GM21423 (cell line): ENCODE data around the gene KHDC3L.
"Not testable (repeated sequence)": the region's sequence is repeated elsewhere in the genome, so short reads cannot be mapped to it uniquely, and the experiment has no call there.

ENCODE experiments used
- ATAC-seq: cut with Tn5 transposase; IDR thresholded peaks from one replicate; pipeline ENCODE4 v1.9.1; 2021; ENCODE audit warnings: mild to moderate bottlenecking, moderate library complexity; ENCODE audit not compliant: unreplicated experiment

KHDC3L gene

GRCh38 chr6:73369157-73369556 lies 6.7 kb downstream of the KHDC3L start:
- ATAC-seq = no peak

GRCh38 chr6:73369563-73369962 lies 7.1 kb downstream of the KHDC3L start, which contains the start of gene OOEP:
Gene OOEP (minus strand): TSS chr6:73369897. CDS start chr6:73369792, 105 bp downstream.
- ATAC-seq = no peak

DNA sequence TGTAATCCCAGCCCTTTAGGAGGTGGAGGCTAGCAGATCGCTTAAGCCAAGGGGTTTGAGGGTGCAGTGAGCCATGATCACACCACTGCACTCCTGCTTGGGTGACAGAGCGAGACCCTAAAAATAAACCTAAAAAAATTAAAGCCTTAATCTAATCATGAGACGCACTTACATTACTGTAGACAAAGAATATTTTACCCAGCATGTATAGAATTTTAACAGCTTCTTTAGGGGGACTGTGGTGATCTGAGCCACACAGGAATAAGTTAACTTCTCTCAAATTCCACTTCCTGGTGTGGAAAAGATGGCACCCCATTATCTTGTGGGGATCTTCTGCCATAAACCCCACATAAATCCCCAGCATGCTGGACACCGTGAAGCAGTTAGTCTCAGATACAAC lies 9.5 kb downstream of the KHDC3L start:
- no peak for ATAC-seq

DNA sequence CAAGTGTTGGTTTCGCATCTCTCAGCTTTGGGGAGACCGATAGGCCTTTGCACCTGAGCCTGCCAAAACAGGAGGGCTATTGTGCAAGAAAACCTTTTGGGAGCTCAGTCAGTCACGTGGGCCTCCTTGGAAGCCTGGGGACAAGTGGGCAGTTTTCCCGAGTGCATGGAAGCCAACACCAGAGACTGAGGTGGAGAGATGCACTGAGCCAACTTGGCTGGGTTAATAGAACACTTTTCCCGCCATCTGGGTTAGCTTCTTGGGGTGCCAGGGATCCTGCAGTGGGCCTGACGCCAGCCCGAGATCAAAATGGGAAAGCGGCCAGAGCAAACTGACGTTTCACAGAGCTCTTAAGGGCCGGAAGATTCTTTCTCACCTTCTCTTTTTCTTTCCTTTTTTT lies 10.1 kb downstream of the KHDC3L start:
- no peak for ATAC-seq

- no peak for ATAC-seq
Observed at GRCh38 chr6:73375216-73375615, 12.8 kb downstream of the KHDC3L start.

DNA sequence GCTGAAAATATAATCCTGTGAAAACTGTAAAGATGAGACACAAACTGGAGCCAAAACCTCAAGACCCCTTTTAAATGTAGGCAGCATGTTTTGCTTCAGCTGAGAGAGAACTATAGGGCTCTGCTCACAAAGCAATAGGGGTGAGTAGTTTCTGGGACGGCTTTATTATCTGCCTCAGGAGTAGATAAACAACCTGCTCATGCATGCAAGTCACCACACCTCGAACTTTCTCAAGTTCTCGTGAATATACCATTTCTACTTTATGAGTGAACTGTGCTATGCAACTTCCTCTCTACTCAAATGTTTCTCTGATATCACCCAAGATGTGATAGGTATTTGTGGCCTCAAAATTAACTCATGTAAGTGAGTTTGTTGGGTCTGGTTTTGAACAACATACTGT lies 14.8 kb downstream of the KHDC3L start:
- no peak for ATAC-seq

DNA sequence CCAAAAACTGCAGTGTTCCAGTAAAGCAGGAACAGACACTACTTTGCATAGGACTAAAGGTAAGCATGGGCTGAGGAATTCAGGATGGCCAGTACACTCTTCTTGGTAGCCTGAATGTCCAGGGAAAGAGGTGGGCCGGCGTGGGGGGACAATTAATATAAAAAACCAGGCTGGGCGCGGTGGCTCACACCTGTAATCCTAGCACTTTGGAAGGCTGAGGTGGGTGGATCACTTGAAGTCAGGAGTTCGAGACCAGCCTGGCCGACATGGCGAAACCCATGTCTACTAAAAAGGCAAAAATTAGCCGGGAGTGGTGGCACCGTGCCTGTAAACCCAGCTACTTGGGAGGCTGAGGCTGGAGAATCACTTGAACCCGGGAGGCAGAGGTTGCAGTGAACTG lies 19.1 kb downstream of the KHDC3L start:
- ATAC-seq = not testable (repeated sequence)

DNA sequence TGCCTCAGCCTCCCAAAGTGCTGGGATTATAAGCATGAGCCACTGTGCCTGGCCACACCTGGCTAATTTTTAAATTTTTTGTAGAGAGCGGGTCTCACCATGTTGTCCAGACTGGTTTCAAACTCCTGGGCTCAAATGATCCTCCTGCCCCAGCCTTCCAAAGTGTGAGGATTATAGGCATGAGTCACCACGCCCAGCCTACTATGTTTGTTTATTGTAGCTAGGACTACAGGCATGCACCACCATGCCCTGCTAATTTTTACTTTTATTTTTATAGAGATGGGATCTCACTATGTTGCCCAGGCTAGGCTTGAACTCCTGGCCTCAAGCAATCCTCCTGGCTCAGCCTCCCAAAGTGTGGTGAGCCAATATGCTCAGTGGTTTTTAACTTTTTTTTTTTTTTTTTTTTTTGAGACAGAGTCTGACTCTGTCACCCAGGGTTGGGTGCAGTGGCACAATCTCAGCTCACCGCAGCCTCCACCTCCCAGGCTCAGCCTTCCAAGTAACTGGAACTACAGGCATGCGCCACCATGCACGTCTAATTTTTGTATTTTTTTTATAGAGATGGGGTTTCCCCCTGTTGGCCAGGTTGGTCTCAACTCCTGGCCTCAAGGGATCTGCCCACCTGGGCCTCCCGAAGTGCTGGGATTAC lies 20.1 kb downstream of the KHDC3L start:
- no peak for ATAC-seq

- peak; percentile 10 for ATAC-seq
Observed at GRCh38 chr6:73388433-73388799, 26.0 kb downstream of the KHDC3L start.

- peak; percentile 90 for ATAC-seq
Observed at GRCh38 chr6:73388800-73389512, 26.5 kb downstream of the KHDC3L start.

DNA sequence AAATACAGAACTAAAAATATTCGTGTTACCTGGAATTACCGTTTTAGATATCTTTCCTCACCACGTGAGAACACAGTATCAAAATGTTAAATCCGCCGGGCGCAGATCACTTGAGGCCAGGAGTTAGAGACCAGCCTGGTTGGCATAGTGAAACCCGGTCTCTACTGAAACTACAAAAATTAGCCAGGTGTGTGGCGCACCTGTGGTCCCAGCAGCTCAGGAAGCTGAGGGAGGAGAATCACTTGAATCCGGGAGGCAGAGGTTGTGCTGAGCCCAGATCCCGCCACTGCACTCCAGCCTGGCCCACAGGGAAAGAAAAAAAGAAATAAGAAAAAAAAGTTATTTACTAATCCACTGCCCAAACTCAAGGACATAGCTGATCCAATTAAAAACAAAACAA lies 27.4 kb downstream of the KHDC3L start:
- no peak for ATAC-seq

GRCh38 chr6:73391675-73392074 lies 29.2 kb downstream of the KHDC3L start:
- ATAC-seq = no peak

- ATAC-seq = not testable (repeated sequence)
Observed at GRCh38 chr6:73392188-73392587, 29.7 kb downstream of the KHDC3L start.

DNA sequence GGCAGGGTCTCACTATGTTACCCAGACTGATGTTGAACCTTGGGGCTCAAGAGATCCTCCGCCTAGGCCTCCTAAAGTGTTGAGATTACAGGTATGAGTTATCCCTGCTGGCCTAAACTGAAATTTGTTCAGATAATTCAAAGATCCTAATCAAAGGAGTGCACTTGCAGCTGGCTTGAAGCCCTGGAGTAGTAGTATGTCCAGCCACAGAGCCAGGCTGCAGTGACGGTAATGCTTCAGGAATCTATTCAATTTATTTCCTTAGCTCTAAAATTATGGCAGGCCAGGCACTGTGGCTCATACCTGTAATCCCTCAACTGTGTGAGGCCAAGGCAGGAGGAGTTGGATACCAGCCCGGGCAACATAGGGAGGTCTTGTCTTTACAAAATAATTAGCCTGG lies 30.8 kb downstream of the KHDC3L start:
- ATAC-seq = no peak

- no peak for ATAC-seq
Observed at GRCh38 chr6:73394577-73395354, 32.3 kb downstream of the KHDC3L start, which contains the start of gene DDX43. Gene DDX43 (plus strand): TSS chr6:73394828. CDS start chr6:73394906, 78 bp downstream.

GRCh38 chr6:73395875-73396274 lies 33.4 kb downstream of the KHDC3L start:
- no peak for ATAC-seq

DNA sequence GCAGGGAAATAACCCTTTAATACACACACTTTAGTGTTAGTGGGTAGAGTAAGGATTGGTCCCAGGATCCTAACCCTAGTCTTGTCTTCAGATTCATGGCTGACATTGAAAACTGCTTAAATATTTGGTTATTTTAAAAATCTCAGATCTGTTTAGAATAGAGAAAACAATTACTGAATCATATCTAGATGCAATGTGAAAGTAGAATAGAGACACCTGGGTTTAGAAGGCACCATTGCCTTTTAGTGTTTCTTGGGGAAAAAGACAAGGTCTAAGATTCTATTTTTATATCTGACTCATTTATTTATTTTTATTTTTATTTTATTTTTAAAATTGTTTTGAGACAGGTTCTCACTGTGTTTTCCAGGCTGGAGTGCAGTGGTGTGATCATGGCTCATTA lies 38.2 kb downstream of the KHDC3L start:
- no peak for ATAC-seq

- ATAC-seq = no peak
Observed at GRCh38 chr6:73409395-73409794, 46.9 kb downstream of the KHDC3L start.

DNA sequence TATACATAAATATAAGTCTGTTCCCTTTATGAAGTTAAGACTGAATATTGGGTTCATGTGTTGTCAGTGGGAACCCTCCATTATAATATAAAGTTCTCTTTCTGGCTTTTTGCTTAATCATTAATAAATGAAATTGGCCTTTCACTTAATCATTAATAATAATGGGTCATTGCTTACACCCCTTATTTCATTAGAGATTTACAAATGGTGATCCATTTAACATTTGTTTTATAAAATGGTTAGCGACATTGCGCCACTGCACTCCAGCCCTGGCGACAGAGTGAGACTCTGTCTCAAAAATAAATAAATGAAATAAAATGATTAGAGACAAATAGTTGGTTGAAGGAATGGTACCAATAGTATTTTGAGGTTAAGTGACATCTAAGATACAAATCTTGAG lies 50.6 kb downstream of the KHDC3L start:
- ATAC-seq = no peak
